Measurements from ENCODE around the gene PMAIP1. TPM values are rescaled to one million over a fixed set of nuclear protein-coding genes. Genes with fewer than 3 reads are reported as not detected.

The PMAIP1 gene
- total RNA-seq, 2 experiments from 2014 or later = 92.8 to 98.9 TPM

DNA sequence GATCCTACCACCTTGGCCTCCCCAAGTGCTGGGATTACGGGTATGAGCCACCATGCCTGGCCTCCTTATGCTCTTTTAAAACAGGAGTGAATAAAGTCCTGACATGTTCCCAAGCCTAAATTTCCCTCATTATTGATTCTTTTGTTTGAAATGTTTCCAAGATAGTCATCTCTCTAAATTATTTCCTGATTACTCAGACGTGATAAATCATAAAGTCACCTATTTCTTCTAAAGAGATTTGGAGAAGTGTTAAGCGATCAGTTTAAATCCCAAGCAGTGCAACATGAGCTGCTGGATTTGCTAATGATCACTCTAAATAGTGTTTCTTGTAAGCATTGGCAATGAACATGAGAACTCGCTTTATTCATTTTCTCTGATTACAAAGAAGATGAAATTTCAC, 51.8 kb downstream of the PMAIP1 start:
- Mint-ChIP-seq H3K4me3 (no peak overlapping the region), H3K9me3 (no peaks in the 10 kb centered on the region), H3K27me3 (peaks cover 6% of the 10 kb centered on the region), H3K4me1 (ENCODE audit: low read depth) (peaks cover 18% of the 10 kb centered on the region), H3K36me3 (ENCODE audit: low read depth) (no peaks in the 10 kb centered on the region), H3K27ac (no peak overlapping the region)
- ChIA-PET CTCF (no interaction called here), POLR2A (interaction anchor here (1.1 to 1.2 kb wide), 2 partner anchors 24 to 52 kb away, joined by 3 read pairs; partner anchors contain the start of gene PMAIP1)
- no peak for DNase-seq
- intact Hi-C loops (cut with micrococcal nuclease) = loop anchor here (5.0 kb wide), 1 partner anchor 44 kb away; no protein-coding TSS in a partner anchor
- no peak for ATAC-seq
- TF ChIP-seq, protein P1, sequence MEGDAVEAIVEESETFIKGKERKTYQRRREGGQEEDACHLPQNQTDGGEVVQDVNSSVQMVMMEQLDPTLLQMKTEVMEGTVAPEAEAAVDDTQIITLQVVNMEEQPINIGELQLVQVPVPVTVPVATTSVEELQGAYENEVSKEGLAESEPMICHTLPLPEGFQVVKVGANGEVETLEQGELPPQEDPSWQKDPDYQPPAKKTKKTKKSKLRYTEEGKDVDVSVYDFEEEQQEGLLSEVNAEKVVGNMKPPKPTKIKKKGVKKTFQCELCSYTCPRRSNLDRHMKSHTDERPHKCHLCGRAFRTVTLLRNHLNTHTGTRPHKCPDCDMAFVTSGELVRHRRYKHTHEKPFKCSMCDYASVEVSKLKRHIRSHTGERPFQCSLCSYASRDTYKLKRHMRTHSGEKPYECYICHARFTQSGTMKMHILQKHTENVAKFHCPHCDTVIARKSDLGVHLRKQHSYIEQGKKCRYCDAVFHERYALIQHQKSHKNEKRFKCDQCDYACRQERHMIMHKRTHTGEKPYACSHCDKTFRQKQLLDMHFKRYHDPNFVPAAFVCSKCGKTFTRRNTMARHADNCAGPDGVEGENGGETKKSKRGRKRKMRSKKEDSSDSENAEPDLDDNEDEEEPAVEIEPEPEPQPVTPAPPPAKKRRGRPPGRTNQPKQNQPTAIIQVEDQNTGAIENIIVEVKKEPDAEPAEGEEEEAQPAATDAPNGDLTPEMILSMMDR (IDR thresholded peaks at IDR 0.05) = no peak

DNA sequence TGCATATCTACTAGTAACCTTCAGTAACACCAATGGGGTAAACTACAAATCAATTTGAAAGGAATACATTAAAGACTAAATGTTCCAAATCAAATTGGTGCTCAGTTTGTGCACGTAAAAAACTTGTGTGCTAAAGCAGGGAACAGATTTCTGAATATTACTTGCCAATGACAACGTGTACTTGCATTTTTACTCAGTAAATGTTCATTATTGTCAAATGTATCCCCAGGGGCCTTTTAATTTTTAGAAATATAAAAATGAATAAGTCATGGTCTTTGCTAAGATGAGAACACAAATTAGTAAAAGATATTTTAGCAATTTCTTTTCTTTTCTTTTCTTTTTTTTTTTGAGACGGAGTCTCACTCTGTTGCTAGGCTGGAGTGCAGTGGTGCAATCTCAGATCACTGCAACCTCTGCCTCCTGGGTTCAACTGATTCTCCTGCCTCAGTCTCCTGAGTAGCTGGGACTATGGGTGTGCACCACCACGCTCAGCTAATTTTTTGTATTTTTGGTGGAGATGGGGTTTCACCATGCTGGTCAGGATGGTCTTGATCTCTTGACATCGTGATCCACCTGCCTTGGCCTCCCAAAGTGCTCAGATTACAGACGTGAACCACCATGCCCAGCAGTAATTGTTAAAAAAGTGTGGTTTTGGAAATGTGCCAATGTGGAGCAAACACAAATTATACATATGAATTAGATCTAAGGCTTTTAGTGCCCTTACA, 52.6 kb downstream of the PMAIP1 start:
- TF ChIP-seq, protein P1 (IDR thresholded peaks at IDR 0.05) = no peak
- intact Hi-C loops (cut with micrococcal nuclease) = loop anchor here (5.0 kb wide), 1 partner anchor 45 kb away; no protein-coding TSS in a partner anchor
- Mint-ChIP-seq H3K36me3 (ENCODE audit: low read depth) (no peaks in the 10 kb centered on the region), H3K27ac (no peak overlapping the region), H3K27me3 (peaks cover 6% of the 10 kb centered on the region), H3K9me3 (no peaks in the 10 kb centered on the region), H3K4me1 (ENCODE audit: low read depth) (peaks cover 18% of the 10 kb centered on the region), H3K4me3 (no peak overlapping the region)
- DNase-seq (no peak), ATAC-seq (no peak)
- POLR2A ChIA-PET = interaction anchor here (0.7 to 1.2 kb wide), 5 partner anchors 12 to 53 kb away, joined by 3 to 5 read pairs (median 3); partner anchors contain the start of gene PMAIP1
- CTCF ChIA-PET = interaction anchor here (1.2 kb wide), 1 partner anchor 30 kb away, joined by 3 read pairs; no protein-coding TSS in a partner anchor

Other genes starting within 250 kb of the PMAIP1 start
- gene CCBE1, start 202.6 kb upstream of the PMAIP1 start, total RNA-seq = not detected